ENCODE data around the gene NSMF.
A peak's percentile ranks its signal among the peaks of the same experiment; 100 is the strongest.
"Not testable (repeated sequence)": the region's sequence is repeated elsewhere in the genome, so short reads cannot be mapped to it uniquely, and the experiment has no call there.

The NSMF gene

DNA sequence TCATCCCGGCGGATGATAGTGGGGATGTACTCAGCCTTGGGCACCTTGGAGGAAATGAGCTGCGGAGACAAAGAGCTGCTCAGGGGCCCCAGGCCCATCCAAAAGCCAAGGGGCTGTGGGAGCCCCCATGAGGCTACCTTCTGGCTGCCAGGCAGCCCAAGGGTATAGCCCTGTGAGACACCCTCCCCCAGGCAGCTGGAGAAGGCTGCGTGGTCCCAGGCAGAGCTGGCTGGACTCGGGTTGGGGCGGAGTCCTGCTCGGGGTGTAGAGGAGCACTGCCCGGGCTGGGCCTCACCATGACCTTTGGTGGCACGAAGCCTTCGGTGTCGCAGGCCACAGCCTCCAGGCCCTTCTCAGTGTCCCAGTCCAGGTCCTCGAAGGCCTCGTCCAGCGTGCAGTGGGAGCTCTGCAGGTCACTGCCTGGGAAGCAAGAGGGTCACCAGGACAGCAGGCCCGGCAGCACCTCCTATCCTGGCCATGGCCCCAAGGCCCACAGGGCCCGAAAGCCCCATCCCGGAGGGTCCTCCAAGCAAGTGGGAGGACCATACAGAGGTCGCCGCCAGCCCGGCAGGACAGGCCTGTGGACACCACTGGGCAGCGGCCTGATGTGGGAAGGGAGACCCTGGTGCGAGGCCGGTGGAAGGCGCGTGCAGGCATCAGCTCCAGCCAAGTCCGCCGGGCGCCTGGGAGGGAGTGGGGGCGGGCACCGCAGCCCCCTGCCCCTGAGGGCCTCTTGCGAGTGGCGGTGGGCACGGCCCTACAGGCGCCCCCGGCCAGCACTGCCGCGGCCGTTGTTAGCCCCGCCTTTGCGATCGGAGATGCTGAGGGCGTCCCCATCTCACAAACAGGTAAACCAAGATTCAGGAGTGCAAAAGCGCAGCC is 6.1 kb downstream of the NSMF start:
- DNase-seq (ENCODE audit: insufficient read length, low spot score) (no peak), FAIRE-seq (no peak)
- no peak for TF ChIP-seq POLR2A (IDR thresholded peaks at IDR 0.05; ENCODE audit: low read depth, low read length)

DNA sequence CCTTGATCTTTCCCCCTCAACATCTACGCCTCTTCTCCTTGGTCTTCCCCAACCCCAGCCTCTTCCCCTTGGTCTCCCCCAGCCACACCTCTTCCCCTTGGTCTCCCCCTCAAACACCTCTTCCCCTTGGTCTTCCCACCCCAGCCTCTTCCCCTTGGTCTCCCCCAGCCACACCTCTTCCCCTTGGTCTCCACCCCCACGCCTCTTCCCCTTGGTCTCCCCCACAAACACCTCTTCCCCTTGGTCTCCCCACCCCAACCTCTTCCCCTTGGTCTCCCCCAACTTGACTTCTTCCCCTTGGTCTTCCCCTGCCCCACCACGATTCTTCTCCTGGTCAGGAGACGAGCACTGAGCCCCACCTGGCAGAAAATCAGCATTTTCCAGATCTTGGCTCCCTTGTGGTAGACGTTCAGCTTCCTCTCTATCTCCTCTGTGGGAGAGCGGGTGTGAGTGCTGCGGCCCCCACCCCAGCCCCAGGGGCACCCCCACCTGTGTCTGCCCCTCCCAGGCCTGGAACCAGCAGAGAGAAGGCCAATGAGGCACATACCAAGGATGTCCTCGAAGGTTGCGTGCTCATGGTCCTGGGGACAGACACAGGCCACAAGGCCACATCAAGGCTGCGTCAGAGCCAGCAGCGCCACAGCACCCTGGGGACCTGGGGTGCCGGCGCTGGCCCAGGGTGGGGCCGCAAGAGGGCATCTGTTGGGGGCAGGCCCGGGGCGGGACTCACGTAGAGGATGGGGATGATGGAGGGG is 7.0 kb downstream of the NSMF start:
- no peak for TF ChIP-seq POLR2A (IDR thresholded peaks at IDR 0.05; ENCODE audit: low read depth, low read length)
- FAIRE-seq, result no peak
- no peak for DNase-seq (ENCODE audit: insufficient read length, low spot score)

DNA sequence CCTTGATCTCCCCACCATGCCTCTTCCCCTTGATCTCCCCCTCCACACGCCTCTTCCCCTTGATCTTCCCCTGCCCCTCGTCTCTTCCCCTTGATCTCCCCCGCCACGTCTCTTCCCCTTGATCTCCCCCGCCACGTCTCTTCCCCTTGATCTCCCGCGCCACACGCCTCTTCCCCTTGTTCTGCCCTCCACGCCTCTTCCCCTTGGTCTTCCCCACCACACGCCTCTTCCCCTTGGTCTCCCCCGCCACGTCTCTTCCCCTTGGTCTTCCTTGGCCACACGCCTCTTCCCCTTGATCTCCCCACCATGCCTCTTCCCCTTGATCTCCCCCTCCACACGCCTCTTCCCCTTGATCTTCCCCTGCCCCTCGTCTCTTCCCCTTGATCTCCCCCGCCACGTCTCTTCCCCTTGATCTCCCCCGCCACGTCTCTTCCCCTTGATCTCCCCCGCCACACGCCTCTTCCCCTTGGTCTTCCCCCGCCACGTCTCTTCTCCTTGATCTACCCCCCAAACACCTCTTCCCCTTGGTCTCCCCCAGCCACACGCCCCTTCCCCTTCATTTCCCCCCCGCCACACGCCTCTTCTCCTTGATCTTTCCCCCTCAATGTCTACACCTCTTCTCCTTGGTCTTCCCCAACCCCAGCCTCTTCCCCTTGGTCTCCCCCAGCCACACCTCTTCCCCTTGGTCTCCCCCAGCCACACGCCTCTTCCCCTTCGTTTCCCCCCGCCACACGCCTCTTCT is 7.7 kb downstream of the NSMF start:
- DNase-seq (ENCODE audit: insufficient read length, low spot score); FAIRE-seq: not testable (repeated sequence)

DNA sequence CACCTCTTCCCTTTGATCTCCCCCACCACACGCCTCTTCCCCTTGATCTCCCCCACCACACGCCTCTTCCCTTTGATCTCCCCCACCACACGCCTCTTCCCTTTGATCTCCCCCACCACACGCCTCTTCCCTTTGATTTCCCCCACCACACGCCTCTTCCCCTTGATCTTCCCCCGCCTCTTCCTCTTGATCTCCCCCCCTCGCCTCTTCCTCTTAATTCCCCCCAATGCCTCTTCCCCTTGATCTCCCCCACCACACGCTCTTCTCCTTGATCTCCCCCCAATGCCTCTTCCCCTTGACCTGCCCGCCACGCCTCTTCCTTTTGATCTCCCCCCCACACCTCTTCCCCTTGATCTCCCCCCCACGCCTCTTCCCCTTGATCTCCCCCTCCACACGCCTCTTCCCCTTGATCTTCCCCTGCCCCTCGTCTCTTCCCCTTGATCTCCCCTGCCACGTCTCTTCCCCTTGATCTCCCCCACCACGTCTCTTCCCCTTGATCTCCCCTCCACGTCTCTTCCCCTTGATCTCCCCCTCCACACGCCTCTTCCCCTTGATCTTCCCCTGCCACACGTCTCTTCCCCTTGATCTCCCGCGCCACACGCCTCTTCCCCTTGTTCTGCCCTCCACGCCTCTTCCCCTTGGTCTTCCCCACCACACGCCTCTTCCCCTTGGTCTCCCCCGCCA is 8.5 kb downstream of the NSMF start:
- not testable (repeated sequence) for FAIRE-seq; DNase-seq (ENCODE audit: insufficient read length, low spot score)

DNA sequence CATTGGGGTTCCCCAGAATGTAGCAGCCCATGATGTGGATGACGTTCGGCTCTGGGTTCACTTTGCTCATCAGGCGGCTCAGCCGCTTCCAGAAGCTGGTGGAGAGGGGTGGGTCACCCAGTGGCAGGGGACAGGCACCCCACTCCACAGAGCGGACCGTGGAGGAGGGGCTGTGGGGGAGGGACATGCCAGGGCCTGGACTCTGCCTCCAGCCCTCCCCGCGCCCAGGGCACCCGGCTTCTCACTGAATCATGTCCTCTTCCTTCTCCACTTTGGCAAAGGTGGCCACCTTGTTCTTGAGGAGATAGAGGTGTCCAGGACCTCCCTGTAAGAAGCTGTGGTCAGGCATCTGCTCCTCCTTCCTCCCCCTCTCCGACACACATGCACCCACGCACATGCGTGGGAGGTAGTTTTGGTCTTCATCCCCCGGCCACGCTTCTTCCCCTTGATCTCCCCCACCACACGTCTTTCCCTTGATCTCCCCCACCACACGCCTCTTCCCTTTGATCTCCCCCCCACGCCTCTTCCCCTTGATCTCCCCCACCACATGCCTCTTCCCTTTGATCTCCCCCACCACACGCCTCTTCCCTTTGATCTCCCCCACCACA is 9.1 kb downstream of the NSMF start:
- no peak for FAIRE-seq
- no peak for TF ChIP-seq POLR2A (IDR thresholded peaks at IDR 0.05; ENCODE audit: low read depth, low read length)
- no peak for DNase-seq (ENCODE audit: insufficient read length, low spot score)

DNA sequence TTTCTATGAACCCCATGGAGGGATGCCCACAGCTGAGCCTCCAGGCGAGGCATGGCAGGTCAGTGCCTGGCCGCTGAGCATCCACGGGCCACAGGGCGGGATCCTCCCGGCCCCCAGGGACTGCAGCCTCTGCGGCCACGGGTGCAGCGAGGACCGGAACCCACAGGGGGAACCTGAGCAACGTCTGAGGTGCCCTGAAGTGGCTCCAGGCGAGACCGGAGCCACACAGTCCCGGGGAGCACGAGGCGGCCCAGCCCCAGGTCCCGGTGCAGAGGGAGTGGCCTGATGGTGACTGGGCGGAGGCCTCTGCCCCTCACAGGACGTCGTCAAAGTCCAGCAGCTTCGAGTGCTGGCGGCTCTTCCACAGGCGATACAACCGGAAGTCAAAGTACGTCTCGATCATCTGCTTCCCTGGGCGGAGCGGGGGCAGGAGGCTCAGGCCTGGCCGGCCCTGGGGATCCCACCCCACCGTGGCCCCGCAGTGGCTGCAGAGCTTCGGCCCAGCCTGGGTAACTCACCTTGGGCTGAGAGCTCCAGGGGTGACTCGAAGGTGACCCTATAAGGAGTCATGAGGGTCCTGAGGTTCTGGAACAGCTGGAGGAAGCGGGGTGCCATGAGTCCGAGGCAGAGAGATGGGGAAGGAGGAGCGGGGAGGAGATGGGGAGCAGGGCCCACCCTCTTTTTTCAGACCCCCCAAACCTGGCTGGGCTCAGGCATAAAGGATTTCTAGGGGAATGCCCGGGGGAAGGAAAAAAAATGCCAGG is 9.9 kb downstream of the NSMF start:
- TF ChIP-seq POLR2A (IDR thresholded peaks at IDR 0.05; ENCODE audit: low read depth, low read length), result no peak
- FAIRE-seq (no peak), DNase-seq (ENCODE audit: insufficient read length, low spot score) (no peak)

DNA sequence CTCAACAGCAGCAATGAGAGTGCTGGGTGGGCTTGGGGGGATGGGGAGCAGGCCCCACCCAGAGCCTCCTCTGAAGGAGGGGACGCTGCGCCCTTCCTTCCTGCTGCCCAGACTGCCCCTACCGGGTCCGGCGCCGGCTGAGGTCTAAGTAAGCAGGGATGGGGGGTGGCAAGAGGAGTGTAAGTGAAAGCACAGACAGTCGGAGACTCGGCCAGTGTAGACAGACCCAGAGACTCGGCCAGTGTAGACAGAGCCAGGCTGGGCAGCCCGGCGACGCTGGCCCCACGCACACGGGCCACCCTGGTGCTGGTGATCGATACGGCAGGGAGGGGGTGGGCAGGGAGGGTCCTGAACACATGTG is 10.6 kb downstream of the NSMF start:
- no peak for TF ChIP-seq POLR2A (IDR thresholded peaks at IDR 0.05; ENCODE audit: low read depth, low read length)
- DNase-seq (ENCODE audit: insufficient read length, low spot score) (no peak), FAIRE-seq (no peak)

DNA sequence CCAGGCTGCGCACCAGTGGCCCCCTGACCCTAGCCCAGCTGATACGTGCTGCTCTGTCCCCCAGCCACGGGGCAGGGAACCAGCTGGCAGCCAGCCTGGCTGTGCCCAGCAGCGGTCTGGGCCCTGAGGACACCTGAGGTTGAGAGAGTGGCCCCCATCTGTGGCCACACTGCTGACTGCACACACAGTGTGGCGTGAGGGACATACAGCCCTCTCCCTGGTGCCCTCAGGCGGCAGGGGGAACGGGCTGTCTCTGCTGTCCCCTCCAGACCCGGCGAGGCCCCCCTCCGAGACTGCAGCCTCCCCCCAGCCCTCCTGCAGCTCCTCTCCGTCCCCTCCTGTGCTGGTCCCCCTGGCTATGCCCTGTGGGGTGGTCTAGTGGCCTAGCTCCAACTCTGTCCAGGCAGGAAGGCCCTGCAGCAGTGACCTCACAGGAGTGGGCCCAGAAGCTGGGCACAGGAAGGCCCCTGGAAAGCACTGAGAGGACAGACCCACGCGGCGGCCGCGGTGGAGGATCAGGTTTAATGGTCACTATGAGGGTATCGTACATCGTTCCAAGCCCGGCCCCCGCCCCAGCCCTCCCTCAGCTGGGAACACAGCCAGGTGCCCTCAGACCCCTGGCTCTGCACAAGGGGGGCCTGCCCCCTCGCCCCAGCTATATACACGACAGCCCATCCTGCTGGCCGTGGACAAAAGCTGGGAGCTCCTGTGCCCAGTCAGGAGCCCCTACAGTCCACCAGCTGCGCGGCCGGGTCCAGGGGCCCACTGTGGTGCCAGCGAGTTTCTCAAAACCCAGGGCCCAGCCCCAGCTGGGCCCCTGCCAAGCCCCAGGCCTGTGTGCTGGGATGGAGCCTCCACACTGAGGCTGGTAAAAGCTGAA is 11.2 kb downstream of the NSMF start:
- no peak for DNase-seq (ENCODE audit: insufficient read length, low spot score)
- FAIRE-seq, result no peak
- no peak for TF ChIP-seq POLR2A (IDR thresholded peaks at IDR 0.05; ENCODE audit: low read depth, low read length)

DNA sequence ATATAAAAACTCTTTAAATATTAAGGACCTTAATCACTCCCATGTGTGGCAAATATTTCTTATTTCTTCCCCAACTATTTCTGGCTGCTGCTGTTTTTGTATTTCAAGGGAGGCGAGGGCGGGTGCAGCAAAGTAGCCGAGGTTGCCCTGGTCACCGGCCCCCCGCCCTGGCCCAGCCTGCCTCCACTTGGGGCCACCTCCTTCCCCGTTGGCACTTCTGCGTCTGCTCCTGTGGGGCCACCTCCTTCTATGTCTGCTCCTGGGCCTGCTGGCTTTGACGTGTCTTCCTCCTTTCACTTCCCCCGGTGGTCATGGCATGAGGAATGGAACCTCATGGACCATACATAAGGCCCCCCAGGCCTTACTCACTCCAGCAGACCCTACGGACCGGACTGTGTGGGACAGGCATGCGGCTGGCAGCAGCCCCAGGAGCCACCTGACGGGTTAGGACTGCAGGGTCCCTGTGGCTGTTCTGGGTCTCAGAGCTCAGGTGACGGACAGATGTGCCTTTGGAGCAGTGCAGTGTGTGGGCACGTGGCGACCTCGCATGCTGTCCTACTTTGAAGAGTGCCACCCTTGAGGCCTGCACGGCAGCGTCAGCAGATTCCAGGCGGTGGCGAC is 12.2 kb downstream of the NSMF start:
- no peak for TF ChIP-seq POLR2A (IDR thresholded peaks at IDR 0.05; ENCODE audit: low read depth, low read length)
- no peak for DNase-seq (ENCODE audit: insufficient read length, low spot score)
- no peak for FAIRE-seq

DNA sequence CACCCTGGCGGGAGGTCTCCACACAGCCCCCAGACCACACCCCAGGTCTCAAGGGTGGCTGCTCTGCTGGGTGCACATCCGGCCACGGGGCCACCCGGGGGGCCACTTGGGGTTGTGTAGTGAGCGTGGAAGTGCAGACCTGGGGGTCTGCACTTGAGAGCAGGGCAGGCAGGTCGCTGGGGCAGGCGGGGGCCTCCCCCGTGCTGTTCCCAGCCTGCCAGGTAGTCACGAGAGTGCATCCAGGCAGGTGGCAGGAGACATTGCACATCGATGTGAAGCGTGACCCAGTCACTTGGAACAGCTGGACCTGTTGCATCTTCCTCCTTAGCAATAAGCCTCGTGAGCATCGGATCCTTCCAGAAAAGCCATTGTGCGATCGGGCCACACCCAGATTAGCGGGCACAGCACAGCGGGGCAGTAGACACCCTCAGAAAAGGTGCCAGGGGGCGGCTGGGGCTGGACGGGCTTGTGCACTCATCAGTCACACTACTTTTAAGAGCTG is 13.2 kb downstream of the NSMF start:
- no peak for FAIRE-seq
- TF ChIP-seq POLR2A (IDR thresholded peaks at IDR 0.05; ENCODE audit: low read depth, low read length), result no peak
- DNase-seq (ENCODE audit: insufficient read length, low spot score), result no peak

DNA sequence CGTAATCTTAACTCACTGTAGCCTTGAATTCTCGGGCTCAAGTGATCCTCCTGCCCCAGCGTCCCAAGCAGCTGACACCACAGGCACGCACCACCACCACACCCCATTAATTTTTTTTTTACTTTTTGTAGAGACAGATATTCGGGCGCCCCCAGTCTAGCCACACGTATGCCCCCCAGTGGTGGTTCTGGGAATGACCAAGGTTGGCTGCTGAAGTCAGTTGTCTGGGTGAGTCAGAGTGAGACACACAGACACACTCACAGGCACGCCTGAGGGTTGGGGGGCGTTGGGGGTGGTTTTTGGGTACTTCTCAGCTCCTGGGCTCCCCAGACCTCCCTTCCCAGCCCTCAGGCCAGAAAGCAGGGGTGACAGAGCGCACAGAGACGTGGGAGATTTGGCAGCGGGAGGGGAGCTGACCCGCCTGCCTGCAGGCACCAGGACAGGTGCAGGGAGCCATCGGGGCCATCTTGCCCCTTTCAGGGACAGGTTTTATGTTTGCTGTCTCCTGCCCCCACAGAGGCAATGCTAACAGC is 13.8 kb downstream of the NSMF start:
- DNase-seq (ENCODE audit: insufficient read length, low spot score), result peak; percentile 96
- peak; percentile 92 for FAIRE-seq
- no peak for TF ChIP-seq POLR2A (IDR thresholded peaks at IDR 0.05; ENCODE audit: low read depth, low read length)

Data from H54 (cell line).